Suprapubic skin (tissue), 4 donors: ENCODE measurements around the gene USP14.

ENCODE experiments used
- CTCF ChIP-seq, 2 donors: fragments of 200-600 bp in 1 of 2; fragments of 450-650 bp in 1 of 2; sonication (generic) in 1 of 2; IDR thresholded peaks; one replicate each; pipeline ENCODE4 v1.5.1; 2016 to 2019; ENCODE audit warnings: antibody characterized with exemption in 2 of 2, mild to moderate bottlenecking in 1 of 2, moderate library complexity in 1 of 2
- EP300 ChIP-seq: sonication (generic); formaldehyde crosslinking; IDR thresholded peaks from one replicate; pipeline ENCODE4 v1.6.1; 2017; ENCODE audit warnings: antibody characterized with exemption
- POLR2A ChIP-seq, 2 donors: fragments of 450-650 bp; IDR thresholded peaks; one replicate each; pipeline ENCODE4 v1.6.1; 2017; ENCODE audit warnings: antibody characterized with exemption in 2 of 2, mild to moderate bottlenecking in 2 of 2, moderate library complexity in 2 of 2
- POLR2AphosphoS5 ChIP-seq, 3 donors: sonication (generic); formaldehyde crosslinking; IDR thresholded peaks; one replicate each; pipeline ENCODE4 v1.6.1; 2017; ENCODE audit warnings: antibody characterized with exemption in 3 of 3

- TF ChIP-seq CTCF (IDR thresholded peaks at IDR 0.05) = no peak
- TF ChIP-seq POLR2AphosphoS5 (IDR thresholded peaks at IDR 0.05) = no peak
- no peak for TF ChIP-seq EP300
- no peak for TF ChIP-seq POLR2A (IDR thresholded peaks at IDR 0.05)
Observed at GRCh38 chr18:245282-245847, 87.0 kb downstream of the USP14 start.
